Stimulated activated CD8-positive, alpha-beta memory T cell treated with anti-CD3 and anti-CD28 coated beads, Interleukin-15, amount 100 ng/mL, for 24 hours (primary cell): Measurements from ENCODE around the gene NLGN3.

Experiments
- DNase-seq: peaks from one replicate; pipeline ENCODE4 v3.0.0-alpha.2; 2020; ENCODE audit warnings: low read depth

The NLGN3 gene

GRCh38 chrX:71144651-71145050 lies at the start of gene NLGN3:
NLGN3 (plus strand) TSS chrX:71144841; CDS start chrX:71147750, 2,909 bp downstream.
- no peak for DNase-seq

- DNase-seq = no peak
Measured at GRCh38 chrX:71095033-71095432, 49.6 kb upstream of the NLGN3 start.

GRCh38 chrX:71095555-71095980 lies 49.1 kb upstream of the NLGN3 start, which contains the start of gene FOXO4:
FOXO4 (plus strand) TSS chrX:71095851; CDS start chrX:71096529, 678 bp downstream.
- DNase-seq = peak; percentile 55

GRCh38 chrX:71095981-71096759 lies 48.5 kb upstream of the NLGN3 start:
- DNase-seq = no peak

- no peak for DNase-seq
Measured at GRCh38 chrX:71096760-71097032, 47.9 kb upstream of the NLGN3 start.

GRCh38 chrX:71098302-71098701 lies 46.3 kb upstream of the NLGN3 start:
- no peak for DNase-seq

- DNase-seq = no peak
Measured at GRCh38 chrX:71098951-71099506, 45.6 kb upstream of the NLGN3 start.

- DNase-seq = no peak
Measured at GRCh38 chrX:71099736-71100135, 44.9 kb upstream of the NLGN3 start.

- no peak for DNase-seq
Measured at GRCh38 chrX:71100581-71101505, 43.8 kb upstream of the NLGN3 start.

- DNase-seq = no peak
Measured at GRCh38 chrX:71102292-71102691, 42.3 kb upstream of the NLGN3 start.

- no peak for DNase-seq
Measured at GRCh38 chrX:71103110-71103983, 41.3 kb upstream of the NLGN3 start.

GRCh38 chrX:71105628-71106027 lies 39.0 kb upstream of the NLGN3 start:
- no peak for DNase-seq

GRCh38 chrX:71106427-71106826 lies 38.2 kb upstream of the NLGN3 start, which contains the start of gene CXorf65:
CXorf65 (minus strand) TSS chrX:71106740; CDS start chrX:71106556, 184 bp downstream.
- DNase-seq = no peak

- no peak for DNase-seq
Measured at GRCh38 chrX:71107245-71107644, 37.4 kb upstream of the NLGN3 start.

GRCh38 chrX:71107762-71108360 lies 36.8 kb upstream of the NLGN3 start:
- DNase-seq = no peak

GRCh38 chrX:71109051-71109450 lies 35.6 kb upstream of the NLGN3 start:
- no peak for DNase-seq

GRCh38 chrX:71111141-71111843 lies 33.3 kb upstream of the NLGN3 start, which contains the start of gene IL2RG:
IL2RG (minus strand) TSS chrX:71111577; CDS start chrX:71111539, 38 bp downstream.
- DNase-seq = no peak

GRCh38 chrX:71111921-71112431 lies 32.7 kb upstream of the NLGN3 start:
- no peak for DNase-seq

- DNase-seq = no peak
Measured at GRCh38 chrX:71117358-71117757, 27.3 kb upstream of the NLGN3 start.
